NCI-H1930 (cell line): ENCODE measurements around the gene ADAMTS15.

ENCODE experiments used
- DNase-seq, 2 experiments: peaks; one replicate each; lab custom pipeline; 2025; lab: John Stamatoyannopoulos, UW

ADAMTS15 gene

DNA sequence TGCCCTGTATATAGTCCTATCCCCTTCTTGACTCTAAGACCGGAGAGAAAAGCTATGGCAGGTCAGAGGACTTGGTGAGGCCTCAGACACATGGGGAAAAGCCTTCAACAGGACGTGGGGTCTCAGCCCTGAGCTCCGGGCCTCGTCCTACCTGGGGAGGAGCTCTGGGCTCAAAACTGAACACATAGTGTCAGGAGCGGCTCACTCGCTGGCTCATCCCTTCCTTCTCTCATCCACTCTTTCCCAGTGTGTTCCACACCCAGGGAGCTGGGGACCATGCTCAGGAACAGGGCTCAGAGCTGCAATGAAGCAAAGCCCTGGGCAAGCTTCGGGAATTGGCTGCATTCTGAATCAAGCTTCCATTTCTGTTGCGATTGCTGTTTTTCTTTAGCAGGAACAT is 14.5 kb downstream of the ADAMTS15 start:
- DNase-seq: no peak

DNA sequence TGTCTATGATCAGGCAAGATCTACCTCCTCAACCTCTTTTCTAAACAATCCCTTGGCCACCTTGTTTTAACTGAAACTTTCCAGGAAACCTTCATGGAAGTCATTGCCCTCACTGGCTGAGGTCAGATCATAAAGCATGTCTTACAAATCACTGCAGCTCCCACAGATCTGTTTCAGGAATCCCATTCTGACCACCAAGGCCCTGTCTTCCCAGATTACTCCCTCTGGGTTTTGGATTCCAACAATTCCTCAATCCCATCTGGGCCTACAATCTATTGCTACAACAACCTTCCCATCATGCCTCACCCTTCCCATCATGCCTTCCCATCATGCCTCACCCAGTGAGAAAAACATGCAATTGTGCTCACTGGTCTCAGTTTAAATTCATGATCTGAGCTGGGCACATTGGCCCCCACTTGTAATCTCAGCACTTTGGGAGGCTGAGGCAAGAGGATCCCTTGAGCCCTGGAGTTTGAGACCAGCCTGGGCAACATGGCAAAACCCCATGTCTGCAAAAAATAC is 15.9 kb downstream of the ADAMTS15 start:
- no peak for DNase-seq

DNA sequence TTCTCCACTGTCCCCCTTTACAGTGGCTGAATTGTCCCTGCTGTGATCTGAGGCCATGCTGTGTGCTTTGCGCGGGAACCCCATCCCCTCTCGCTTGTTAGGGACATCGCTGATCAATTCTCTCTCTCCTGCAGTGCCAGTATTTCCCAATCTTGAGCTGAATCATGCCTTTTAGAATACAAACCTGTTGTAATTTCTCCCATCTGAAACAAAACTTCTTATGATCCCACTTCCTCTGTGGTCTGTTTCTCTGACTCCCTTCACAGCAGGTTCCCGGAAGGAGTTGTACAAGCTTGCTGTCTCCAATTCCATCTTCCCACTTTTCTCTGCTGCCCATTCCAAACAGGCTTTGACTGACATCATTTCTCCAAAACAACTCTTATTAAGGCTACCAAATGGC is 16.8 kb downstream of the ADAMTS15 start:
- DNase-seq: no peak

DNA sequence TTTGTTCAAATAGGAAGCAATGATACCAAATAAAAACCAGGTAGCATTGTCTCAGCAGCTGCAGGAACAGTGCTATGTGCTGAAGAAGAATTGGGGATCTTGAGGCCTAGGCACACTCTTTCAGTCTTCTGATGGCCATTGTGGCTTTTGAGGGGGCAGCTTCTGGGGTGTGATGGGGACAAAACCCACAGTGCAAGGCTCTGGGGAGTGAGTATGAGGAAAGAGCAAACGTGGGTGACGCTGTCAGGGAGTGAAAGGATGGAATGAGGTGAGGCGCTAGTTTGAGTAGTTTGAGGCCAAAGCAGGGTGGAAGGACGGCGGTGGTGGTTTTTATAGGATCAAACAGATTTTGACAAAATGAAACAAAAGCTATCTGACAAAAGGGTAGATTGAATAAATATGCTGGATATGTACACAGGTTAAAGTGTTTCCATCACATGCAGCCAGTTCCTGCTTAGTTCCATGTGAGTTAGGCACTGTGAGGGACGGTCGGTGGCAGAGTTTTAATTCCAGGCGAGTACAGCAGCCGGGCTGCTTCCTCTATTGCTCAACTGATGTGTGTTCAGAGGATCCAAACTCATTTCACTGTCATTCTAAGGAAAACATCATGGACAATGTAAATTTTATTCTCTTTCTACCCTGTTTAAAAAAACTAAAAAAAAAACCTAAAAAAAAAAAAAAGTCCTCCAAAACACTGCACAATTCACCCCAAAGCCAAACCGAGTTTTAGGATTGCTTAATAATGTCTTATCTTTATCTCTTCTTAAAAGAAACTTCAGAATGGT is 18.9 kb downstream of the ADAMTS15 start:
- DNase-seq: no peak

DNA sequence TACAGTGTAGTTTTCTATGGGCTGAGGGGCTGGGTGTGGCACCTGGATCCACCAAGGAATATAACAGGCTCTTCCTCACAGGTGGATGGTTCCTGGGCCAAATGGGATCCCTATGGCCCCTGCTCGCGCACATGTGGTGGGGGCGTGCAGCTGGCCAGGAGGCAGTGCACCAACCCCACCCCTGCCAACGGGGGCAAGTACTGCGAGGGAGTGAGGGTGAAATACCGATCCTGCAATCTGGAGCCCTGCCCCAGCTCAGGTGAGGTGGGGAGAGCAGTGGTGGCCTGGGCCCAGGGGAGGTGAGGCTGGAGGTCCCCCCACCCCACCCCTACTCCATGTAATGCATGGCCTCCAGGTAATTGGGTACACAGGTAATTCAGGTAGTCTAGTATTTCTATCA is 20.7 kb downstream of the ADAMTS15 start:
- DNase-seq: no peak

DNA sequence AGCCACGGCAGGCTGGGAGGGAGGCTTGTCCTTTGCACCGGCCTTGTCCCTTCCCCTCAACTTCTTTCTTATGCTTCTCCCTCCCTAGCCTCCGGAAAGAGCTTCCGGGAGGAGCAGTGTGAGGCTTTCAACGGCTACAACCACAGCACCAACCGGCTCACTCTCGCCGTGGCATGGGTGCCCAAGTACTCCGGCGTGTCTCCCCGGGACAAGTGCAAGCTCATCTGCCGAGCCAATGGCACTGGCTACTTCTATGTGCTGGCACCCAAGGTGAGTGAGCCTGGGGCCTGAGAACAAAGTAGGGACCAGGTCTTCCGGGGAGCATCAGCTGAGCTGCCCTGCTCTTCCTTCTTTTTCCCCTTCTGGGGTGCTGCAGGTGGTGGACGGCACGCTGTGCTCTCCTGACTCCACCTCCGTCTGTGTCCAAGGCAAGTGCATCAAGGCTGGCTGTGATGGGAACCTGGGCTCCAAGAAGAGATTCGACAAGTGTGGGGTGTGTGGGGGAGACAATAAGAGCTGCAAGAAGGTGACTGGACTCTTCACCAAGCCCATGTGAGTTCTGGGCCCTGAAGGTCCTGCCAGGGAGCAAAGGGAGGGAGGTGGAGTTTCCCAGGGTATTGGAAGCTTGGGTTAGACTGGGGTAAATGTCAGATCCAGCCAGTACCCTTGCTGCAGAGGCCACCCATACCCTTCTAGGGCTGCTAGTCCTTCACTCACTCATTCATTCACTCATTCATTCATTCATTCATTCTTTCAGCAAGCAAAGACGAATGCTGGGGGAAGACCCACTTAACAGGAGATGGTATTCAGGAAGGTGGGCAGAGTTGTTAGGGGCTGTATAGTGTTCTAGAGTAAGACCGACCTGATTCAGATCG is 22.6 kb downstream of the ADAMTS15 start:
- DNase-seq: no peak

DNA sequence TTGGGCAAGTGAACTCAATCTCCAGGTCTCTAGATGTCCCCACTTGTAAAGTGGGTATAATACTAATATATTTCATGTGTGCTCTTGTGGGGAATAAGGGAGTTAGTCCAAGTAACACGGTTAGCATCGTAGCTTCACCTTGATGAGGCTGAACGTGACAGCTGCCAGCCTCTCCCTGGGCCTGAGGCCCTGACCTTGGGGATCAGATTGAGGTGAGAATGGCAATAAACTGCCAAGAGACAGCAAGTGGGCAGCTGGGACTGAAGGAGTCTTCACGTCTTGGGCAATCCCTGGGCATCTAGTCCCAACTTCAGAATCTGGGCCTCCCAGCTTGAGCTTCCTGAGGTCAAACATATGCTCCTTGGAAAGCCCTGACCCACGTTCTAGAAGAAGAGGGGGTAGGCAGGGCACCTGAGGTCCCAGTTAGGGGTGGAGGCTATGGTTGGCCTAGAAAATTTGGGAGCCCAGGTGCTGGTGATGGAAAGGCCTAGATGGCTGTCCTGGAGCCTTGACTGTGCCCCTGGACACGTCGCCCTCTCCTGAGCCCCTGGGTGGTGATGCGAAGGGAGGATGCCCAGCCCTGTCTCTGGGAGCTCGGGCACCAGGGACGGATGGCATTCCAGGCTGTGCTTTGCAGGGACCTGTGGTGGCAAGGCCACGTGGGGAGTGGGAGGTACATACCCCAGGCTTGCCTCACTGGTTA is 23.4 kb downstream of the ADAMTS15 start:
- no peak for DNase-seq

DNA sequence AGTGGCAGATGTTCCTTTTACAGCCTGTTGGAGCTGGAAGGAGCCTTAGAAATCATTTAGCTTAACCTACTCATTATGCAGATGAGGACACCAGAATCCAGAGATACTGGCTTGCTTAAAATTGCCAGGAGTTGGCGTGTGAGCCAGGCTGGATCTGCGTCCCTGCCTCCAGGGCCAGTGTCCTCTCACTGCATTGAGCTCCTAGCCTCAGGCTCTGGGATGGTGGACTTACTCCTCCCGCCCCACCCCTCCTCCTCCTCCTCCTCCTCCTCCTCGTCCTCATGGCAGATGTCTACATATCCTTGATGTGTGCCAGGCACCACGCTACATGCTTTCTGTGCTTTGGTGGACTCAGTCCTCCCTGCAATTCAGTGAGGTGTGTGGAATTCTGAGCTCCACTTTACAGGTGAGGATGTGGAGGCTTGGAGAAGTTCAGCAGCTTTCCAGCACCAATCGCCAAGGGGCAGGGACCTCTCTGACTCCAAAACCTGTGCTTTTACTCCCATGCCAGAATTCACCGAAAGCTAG is 24.1 kb downstream of the ADAMTS15 start:
- DNase-seq: no peak

DNA sequence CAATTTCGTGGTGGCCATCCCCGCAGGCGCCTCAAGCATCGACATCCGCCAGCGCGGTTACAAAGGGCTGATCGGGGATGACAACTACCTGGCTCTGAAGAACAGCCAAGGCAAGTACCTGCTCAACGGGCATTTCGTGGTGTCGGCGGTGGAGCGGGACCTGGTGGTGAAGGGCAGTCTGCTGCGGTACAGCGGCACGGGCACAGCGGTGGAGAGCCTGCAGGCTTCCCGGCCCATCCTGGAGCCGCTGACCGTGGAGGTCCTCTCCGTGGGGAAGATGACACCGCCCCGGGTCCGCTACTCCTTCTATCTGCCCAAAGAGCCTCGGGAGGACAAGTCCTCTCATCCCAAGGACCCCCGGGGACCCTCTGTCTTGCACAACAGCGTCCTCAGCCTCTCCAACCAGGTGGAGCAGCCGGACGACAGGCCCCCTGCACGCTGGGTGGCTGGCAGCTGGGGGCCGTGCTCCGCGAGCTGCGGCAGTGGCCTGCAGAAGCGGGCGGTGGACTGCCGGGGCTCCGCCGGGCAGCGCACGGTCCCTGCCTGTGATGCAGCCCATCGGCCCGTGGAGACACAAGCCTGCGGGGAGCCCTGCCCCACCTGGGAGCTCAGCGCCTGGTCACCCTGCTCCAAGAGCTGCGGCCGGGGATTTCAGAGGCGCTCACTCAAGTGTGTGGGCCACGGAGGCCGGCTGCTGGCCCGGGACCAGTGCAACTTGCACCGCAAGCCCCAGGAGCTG is 24.8 kb downstream of the ADAMTS15 start:
- no peak for DNase-seq

DNA sequence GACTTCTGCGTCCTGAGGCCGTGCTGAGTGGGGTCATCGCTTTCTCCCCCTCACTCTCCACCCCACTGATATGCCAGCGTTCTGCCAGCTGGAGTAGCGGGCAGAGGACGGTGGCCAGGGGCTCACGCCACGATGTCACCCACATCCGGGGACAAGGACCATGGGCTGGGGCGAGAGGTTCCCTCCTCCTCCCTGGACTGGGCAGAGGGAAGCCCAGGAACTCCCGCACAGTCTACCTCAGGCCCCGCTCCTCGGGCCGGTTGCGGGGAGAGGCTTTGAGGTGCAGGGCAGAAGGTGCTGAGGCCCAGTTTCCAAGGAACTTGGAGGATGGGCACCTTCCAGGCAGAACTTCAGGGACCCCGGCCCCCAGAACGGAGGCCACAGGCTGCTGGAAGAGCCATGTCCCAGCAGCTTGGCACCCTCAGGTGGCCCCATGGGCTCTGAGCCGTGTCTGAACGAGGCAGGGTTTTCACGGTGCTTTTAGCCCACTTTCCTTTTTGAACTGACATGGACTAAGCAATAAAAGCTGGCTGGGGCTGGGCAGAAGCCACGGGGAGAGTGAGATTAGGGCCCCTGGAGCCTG is 25.4 kb downstream of the ADAMTS15 start:
- DNase-seq: no peak

DNA sequence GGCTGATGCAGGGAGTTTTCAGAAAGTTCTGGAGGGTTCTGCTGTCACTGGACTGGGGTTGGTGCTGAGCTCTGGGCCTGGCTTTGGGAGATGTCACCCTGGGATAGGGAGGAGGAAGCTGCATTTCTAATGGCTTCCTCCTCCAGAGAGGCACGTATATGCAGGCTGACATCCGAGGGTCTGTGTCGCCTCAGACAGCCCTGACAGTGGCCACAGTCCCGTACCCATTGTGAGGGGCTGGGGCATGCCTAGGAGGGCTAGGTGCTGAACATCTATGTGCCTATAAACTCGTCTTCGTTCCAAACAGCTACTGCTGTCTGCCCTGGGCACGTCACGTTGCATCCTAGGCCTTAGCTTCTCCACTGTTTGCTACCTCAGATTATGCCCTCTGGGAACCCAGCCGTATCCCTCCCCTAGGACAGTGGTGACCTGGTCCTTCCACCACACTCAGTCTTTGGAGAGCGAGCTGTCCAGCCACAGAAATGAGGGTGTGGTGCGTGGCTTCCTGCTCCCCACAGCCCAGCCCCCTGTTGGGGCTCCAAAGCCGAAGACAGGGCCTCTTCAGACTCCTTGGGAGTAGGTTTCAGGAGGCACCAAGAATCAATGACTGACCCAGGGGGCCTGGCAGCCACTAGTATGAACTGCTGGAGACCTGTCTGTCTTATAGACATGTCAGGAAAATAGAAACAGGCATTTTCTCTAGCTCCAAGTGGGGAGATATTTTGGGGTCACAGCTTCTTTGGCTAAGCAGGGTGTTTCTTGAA is 26.4 kb downstream of the ADAMTS15 start:
- DNase-seq: no peak

DNA sequence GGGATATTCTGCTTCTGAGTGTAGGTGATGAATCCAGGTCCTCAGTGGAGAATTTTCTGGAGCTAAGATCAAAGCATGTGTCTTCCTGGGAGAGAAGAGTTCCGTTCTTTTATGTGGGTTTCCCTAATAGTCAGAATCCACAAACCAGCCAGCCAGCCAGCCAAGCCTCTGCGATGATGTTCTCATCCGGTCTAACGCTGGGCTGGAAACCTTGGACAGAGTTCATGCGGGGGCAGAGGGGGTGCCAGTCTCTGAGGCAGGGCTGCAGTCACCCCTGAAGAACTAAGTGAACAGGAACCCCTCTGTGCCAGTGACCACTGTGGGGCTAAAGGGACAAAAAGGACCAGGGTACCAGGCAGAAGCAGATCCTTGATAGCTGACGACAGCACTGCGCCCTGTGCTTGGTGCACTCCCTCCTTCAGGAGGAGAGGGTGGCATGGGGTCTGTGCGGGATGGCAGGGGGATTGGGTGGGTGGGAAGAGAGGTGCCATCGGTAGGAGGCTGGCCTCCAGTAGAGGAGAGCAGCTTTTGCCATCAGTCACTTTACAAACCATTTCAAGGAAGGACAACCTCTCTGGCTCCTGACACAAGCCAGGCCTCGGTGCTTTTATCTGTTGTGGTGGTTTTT is 27.1 kb downstream of the ADAMTS15 start:
- no peak for DNase-seq

DNA sequence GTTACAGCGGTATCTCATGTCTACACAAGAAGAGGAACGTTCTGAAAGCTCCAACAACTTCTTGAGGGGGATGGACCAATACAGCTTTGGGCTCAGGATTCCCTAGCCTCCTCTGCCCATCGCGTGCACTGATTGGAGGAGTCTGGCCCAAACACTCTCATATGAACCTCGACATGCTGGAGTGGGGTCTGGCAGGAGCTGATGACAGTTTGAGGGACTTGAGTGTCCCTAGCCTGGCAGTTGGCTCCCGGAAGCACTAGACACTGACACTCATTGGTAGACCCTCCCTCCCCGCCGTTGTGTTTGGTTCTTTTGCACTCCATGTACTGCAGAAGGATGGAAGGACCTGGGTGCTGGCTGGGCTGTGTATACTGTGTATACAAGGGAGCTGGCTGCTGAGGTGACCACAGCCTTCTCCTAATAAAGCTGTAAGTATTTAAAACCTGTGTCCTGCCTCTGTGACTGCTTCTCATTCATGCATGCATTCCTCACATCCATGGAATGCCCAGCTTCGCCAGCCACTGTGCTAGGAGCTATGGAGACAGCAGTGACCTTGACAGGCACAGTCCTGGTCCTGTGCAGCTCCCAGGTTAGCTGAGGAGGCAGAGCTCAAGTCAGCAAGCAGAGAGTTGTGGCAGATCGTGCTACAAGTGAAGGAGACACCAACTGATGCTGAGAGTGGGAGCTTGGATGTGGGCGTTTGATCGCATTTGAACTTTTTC is 27.9 kb downstream of the ADAMTS15 start:
- no peak for DNase-seq

DNA sequence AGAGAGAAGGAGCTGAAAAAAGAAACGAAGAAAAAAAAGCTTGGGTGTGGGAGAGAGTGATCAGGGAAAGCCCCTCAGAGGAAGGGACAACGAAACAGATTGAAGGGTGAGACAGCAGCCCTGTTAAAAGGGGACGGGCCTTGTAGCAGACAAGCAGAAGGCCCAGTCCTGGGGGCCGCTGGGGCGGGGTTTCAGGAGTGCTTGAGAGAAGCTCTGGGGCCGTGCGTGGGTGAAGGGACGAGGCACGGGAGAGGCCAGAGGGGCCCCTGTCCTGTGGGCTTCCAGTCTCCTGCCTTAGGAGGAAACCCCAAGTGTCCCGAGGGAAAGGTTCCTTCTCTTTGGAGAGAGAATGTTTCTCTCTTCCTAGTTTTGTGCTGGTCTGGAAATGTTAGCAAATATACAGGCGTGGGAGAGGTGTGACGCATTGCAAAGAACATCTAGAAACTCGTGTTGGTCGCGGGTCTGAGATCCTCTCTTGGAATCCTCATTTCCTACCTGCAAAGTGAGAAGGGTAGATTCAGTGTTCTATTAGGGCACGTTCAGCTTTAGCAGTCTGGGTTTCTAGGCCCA is 28.6 kb downstream of the ADAMTS15 start:
- DNase-seq: no peak

DNA sequence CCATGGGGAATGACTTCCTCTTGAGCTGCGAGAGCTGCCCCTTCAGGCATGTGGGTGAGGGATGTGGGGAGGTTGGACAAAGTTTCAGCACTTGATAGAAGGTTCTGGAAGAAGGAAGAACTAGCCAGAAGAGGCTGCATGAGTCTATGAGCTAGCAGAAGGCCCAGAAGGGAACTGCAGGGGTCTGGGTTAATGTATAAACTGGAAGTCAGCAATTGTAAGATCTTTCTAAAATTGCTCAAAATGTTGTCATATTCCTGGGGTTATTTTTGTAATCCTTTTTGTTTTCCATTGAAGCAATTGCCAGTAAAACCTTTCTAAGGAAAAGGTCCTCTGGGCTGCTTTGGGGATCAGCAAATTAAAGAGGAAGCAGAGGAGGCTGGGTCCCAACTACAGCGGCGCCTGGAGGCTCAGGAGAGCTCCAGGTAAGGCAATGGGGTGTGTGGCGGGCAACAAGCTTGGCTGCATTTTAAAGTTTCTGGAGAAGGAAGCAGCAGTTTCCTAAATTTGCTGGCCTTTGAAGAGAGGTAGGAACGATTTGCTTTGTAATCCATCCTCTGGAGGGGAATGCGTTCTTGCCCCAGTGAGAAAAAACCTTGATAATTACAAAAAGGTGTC is 29.2 kb downstream of the ADAMTS15 start:
- no peak for DNase-seq

DNA sequence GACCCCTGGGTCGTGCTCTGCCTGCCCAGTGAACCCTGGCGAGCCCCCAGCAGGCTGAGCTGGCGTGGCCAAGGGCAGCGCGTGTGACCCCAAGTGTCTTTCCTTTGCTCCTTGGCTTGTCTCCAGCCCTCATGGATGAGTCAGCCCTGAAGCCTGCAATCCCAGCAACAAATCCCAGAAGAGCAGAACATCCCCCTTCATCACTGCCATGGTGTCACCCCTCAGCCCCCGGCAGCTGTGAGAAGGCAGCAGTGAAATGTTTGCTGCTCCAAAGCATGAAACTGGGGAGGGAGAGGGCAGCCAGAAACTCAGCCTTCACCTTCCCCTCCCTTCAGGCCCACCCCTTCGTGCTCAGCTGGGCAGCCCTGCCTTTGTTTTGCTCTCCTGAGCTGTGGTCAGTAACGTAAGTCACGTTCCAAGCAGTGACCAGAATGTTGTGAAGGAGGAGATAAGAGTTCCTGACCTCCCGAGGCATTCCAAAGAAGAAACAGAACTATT is 29.8 kb downstream of the ADAMTS15 start:
- DNase-seq: no peak

DNA sequence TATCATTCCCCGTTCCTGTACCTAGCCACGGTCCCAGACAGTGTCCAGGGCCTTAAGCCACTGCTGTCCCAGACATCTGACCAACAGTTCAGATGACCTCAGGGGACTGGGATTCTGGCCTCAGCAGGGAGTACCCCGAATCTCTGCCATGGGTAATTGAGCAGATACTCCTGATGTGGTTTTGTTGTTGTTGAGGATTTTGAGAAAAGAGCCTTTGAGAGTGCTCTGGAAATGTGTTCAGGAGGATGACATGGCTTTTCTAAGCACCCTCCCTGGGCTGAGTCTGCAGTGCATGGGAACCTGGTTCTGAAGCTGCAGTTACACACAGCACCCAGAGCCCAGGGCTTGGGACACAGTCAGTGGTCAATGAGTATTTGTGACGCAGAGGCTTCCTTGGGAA is 30.4 kb downstream of the ADAMTS15 start:
- no peak for DNase-seq

DNA sequence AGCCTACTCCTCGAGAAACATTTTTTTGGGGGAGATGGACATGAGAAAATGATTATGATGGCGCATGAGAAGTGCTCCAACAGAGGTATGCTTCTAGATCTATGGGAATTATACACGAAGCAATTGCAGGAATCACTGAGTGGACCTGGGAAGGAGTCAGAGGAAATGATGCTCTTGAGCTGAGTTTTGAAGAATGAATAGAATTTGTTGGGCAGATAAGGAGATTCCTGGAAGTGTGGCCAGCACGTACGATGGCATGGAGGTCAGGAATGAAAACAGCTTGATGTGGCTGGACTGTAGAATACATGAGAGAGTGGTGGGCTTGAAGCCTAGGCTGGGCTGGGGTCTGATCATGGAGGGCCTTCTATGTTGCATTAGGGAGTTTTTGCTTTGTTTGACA is 31.7 kb downstream of the ADAMTS15 start:
- DNase-seq: no peak
